Measurements from ENCODE around the gene OBI1.

GRCh38 chr13:78700121-78700910 lies 41.4 kb upstream of the OBI1 start:
- TF ChIP-seq CTCF (IDR thresholded peaks at IDR 0.05) (no peak), GATA3 (IDR thresholded peaks at IDR 0.05; ENCODE audit: borderline replicate concordance) (no peak), MYC (IDR thresholded peaks at IDR 0.05; ENCODE audit: borderline replicate concordance, low read length) (no peak), USF2 (IDR thresholded peaks at IDR 0.05) (no peak), RAD21 (conservative IDR thresholded peaks at IDR 0.05 in 1 of 2, IDR thresholded peaks at IDR 0.05 in 1 of 2) (no peak), MAX (IDR thresholded peaks at IDR 0.05) (no peak), CHD2 (IDR thresholded peaks at IDR 0.05; ENCODE audit: low read length, partially characterized antibody) (no peak), POLR2A (IDR thresholded peaks at IDR 0.05; ENCODE audit: low read length) (no peak), BHLHE40 (IDR thresholded peaks at IDR 0.05; ENCODE audit: low read depth, low read length) (no peak), SMC3 (IDR thresholded peaks at IDR 0.05) (no peak), EP300 (IDR thresholded peaks at IDR 0.05) (no peak), ESRRA (IDR thresholded peaks at IDR 0.05; ENCODE audit: borderline replicate concordance, low read length) (no peak)
